Measurements from ENCODE around the gene CUTA.

The CUTA gene

GRCh38 chr6:33410050-33410710, 7.7 kb downstream of the CUTA start:
- Histone ChIP-seq H2BK120ac (ENCODE audit: low read depth, low read length) (peak overlapping the region; percentile 10), H3K27ac (ENCODE audit: low read depth, low read length) (peak overlapping the region; percentile 71), H3K79me1 (ENCODE audit: low read length) (peaks cover 8% of the 10 kb centered on the region), H3K36me3 (ENCODE audit: control insufficient read depth, insufficient read depth, low read length) (peaks cover 17% of the 10 kb centered on the region), H3K18ac (ENCODE audit: low read length) (peak overlapping the region; percentile 93), H3K79me2 (ENCODE audit: control insufficient read depth, insufficient read depth, low read length) (peaks cover 3% of the 10 kb centered on the region), H3K4me3 (ENCODE audit: low read length) (peak overlapping the region; percentile 25), H2BK15ac (replicated peaks; ENCODE audit: low read depth) (no peak overlapping the region), H3K27me3 (ENCODE audit: insufficient read depth, low read length, poor library complexity) (no peaks in the 10 kb centered on the region), H4K5ac (ENCODE audit: low read length) (no peak overlapping the region), H4K8ac (ENCODE audit: low read depth, low read length) (no peak overlapping the region), H2BK5ac (ENCODE audit: low read length) (no peak overlapping the region), H3K9ac (ENCODE audit: low read length) (peak overlapping the region; percentile 80), H2AK5ac (ENCODE audit: low read length) (no peak overlapping the region), H3K56ac (ENCODE audit: low read length) (peak overlapping the region; percentile 95), H3K23ac (ENCODE audit: low read length) (no peak overlapping the region), H3K4me2 (ENCODE audit: low read length) (peak overlapping the region; percentile 64), H3K4ac (ENCODE audit: low read depth, low read length) (peak overlapping the region; percentile 93), H3K4me1 (ENCODE audit: control insufficient read depth, low read depth, low read length) (no peaks in the 10 kb centered on the region)
- peak; percentile 99 for DNase-seq
- WGBS (ENCODE audit: extremely low coverage, insufficient coverage, low lambda C conversion rate) = no CpG with 5 or more reads among the region's 65 CpGs

DNA sequence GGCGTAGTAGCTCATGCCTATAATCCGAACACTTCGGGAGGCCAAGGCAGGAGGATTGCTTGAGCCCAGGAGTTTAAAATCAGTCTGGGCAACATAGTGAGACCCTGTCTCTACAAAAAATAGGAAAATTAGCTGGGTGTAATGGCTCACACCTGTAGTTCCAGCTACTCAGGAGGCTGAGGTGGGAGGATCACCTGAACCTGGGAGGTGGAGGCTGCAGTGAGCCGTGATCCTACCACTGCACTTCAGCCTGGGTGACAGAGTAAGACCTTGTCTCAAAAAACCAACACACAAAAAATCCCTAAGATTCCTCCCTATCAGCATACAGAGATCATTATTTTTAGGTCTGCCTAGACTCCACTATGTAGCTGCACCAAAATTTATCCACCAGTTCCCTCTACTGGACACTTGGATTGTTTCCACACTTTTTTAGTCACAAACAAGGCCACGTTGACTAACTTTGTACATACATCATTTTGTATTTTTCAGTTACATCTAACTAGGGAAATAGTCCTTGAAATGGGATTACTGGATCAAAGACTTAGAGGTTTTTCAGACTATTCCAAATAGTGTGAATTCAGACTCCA, 10.7 kb downstream of the CUTA start:
- no peak for DNase-seq
- WGBS (ENCODE audit: extremely low coverage, insufficient coverage, low lambda C conversion rate) = no CpG with 5 or more reads among the region's 5 CpGs
- H2BK120ac ChIP-seq (ENCODE audit: low read depth, low read length) = no peak overlapping the region

GRCh38 chr6:33406126-33406525, 11.8 kb downstream of the CUTA start:
- no peak overlapping the region for H3K4ac ChIP-seq (ENCODE audit: low read depth, low read length)
- no peak for DNase-seq
- WGBS (ENCODE audit: extremely low coverage, insufficient coverage, low lambda C conversion rate) = no CpG with 5 or more reads among the region's 17 CpGs

More for the DNA sequence above, 10.7 kb downstream of the CUTA start:
- Histone ChIP-seq H4K8ac (ENCODE audit: low read depth, low read length) (no peak overlapping the region), H3K56ac (ENCODE audit: low read length) (no peak overlapping the region), H3K36me3 (ENCODE audit: control insufficient read depth, insufficient read depth, low read length) (peaks cover 26% of the 10 kb centered on the region), H3K79me2 (ENCODE audit: control insufficient read depth, insufficient read depth, low read length) (peaks cover 3% of the 10 kb centered on the region), H3K4me3 (ENCODE audit: low read length) (no peak overlapping the region), H2AK5ac (ENCODE audit: low read length) (no peak overlapping the region), H3K27ac (ENCODE audit: low read depth, low read length) (no peak overlapping the region), H2BK15ac (replicated peaks; ENCODE audit: low read depth) (no peak overlapping the region), H3K4ac (ENCODE audit: low read depth, low read length) (no peak overlapping the region), H3K23ac (ENCODE audit: low read length) (no peak overlapping the region), H3K18ac (ENCODE audit: low read length) (no peak overlapping the region), H3K79me1 (ENCODE audit: low read length) (peaks cover 6% of the 10 kb centered on the region), H4K5ac (ENCODE audit: low read length) (no peak overlapping the region), H3K9ac (ENCODE audit: low read length) (no peak overlapping the region), H3K4me1 (ENCODE audit: control insufficient read depth, low read depth, low read length) (no peaks in the 10 kb centered on the region), H3K4me2 (ENCODE audit: low read length) (no peak overlapping the region), H3K27me3 (ENCODE audit: insufficient read depth, low read length, poor library complexity) (no peaks in the 10 kb centered on the region), H2BK5ac (ENCODE audit: low read length) (no peak overlapping the region)

DNA sequence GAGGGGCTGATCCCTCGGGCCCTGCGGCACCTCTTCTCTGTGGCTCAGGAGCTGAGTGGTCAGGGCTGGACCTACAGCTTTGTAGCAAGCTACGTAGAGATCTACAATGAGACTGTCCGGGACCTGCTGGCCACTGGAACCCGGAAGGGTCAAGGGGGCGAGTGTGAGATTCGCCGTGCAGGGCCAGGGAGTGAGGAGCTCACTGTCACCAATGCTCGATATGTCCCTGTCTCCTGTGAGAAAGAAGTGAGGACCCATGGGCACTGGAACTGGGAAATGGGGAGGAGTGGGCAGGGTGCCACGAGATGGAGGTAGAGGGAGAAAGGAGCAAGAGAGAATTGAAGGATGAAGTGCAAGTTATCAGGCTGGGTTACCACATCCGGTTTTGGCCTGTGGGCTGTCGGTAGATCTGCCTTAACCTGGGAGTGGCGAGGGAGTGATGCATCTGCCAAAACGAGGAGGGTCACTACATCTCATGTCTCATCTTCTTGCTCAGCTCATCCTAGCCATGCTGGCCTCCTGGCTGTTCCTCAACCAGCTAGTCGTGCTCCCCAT, 12.4 kb downstream of the CUTA start:
- Histone ChIP-seq H3K23ac (ENCODE audit: low read length) (no peak overlapping the region), H3K79me2 (ENCODE audit: control insufficient read depth, insufficient read depth, low read length) (no peaks in the 10 kb centered on the region), H2BK15ac (replicated peaks; ENCODE audit: low read depth) (no peak overlapping the region), H3K56ac (ENCODE audit: low read length) (no peak overlapping the region), H2AK5ac (ENCODE audit: low read length) (no peak overlapping the region), H3K4me3 (ENCODE audit: low read length) (no peak overlapping the region), H3K36me3 (ENCODE audit: control insufficient read depth, insufficient read depth, low read length) (peaks cover 26% of the 10 kb centered on the region), H3K27ac (ENCODE audit: low read depth, low read length) (no peak overlapping the region), H3K27me3 (ENCODE audit: insufficient read depth, low read length, poor library complexity) (no peaks in the 10 kb centered on the region), H3K9ac (ENCODE audit: low read length) (no peak overlapping the region), H2BK5ac (ENCODE audit: low read length) (no peak overlapping the region), H2BK120ac (ENCODE audit: low read depth, low read length) (no peak overlapping the region), H3K4me1 (ENCODE audit: control insufficient read depth, low read depth, low read length) (no peaks in the 10 kb centered on the region), H3K4ac (ENCODE audit: low read depth, low read length) (no peak overlapping the region), H3K4me2 (ENCODE audit: low read length) (no peak overlapping the region), H4K8ac (ENCODE audit: low read depth, low read length) (no peak overlapping the region), H4K5ac (ENCODE audit: low read length) (no peak overlapping the region), H3K18ac (ENCODE audit: low read length) (no peak overlapping the region), H3K79me1 (ENCODE audit: low read length) (peaks cover 4% of the 10 kb centered on the region)
- no CpG with 5 or more reads among the region's 15 CpGs for WGBS (ENCODE audit: extremely low coverage, insufficient coverage, low lambda C conversion rate)
- no peak for DNase-seq

More at GRCh38 chr6:33406126-33406525, 11.8 kb downstream of the CUTA start:
- Histone ChIP-seq H3K27me3 (ENCODE audit: insufficient read depth, low read length, poor library complexity) (no peaks in the 10 kb centered on the region), H3K4me3 (ENCODE audit: low read length) (no peak overlapping the region), H3K79me1 (ENCODE audit: low read length) (peaks cover 4% of the 10 kb centered on the region), H3K27ac (ENCODE audit: low read depth, low read length) (no peak overlapping the region), H3K56ac (ENCODE audit: low read length) (no peak overlapping the region), H2BK5ac (ENCODE audit: low read length) (no peak overlapping the region), H3K79me2 (ENCODE audit: control insufficient read depth, insufficient read depth, low read length) (no peaks in the 10 kb centered on the region), H3K4me1 (ENCODE audit: control insufficient read depth, low read depth, low read length) (no peaks in the 10 kb centered on the region), H3K18ac (ENCODE audit: low read length) (no peak overlapping the region), H2BK15ac (replicated peaks; ENCODE audit: low read depth) (no peak overlapping the region), H2BK120ac (ENCODE audit: low read depth, low read length) (no peak overlapping the region), H2AK5ac (ENCODE audit: low read length) (no peak overlapping the region), H3K36me3 (ENCODE audit: control insufficient read depth, insufficient read depth, low read length) (peaks cover 26% of the 10 kb centered on the region), H3K23ac (ENCODE audit: low read length) (no peak overlapping the region), H4K8ac (ENCODE audit: low read depth, low read length) (no peak overlapping the region), H4K5ac (ENCODE audit: low read length) (no peak overlapping the region), H3K9ac (ENCODE audit: low read length) (no peak overlapping the region), H3K4me2 (ENCODE audit: low read length) (no peak overlapping the region)

DNA sequence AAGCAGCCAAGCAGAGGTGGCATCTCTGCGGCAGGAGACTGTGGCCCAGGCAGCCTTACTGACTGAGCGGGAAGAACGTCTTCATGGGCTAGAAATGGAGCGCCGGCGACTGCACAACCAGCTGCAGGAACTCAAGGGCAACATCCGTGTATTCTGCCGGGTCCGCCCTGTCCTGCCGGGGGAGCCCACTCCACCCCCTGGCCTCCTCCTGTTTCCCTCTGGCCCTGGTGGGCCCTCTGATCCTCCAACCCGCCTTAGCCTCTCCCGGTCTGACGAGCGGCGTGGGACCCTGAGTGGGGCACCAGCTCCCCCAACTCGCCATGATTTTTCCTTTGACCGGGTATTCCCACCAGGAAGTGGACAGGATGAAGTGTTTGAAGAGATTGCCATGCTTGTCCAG, 13.0 kb downstream of the CUTA start:
- Histone ChIP-seq H3K4ac (ENCODE audit: low read depth, low read length) (no peak overlapping the region), H2BK120ac (ENCODE audit: low read depth, low read length) (no peak overlapping the region), H4K8ac (ENCODE audit: low read depth, low read length) (no peak overlapping the region), H2BK15ac (replicated peaks; ENCODE audit: low read depth) (no peak overlapping the region), H3K4me1 (ENCODE audit: control insufficient read depth, low read depth, low read length) (no peaks in the 10 kb centered on the region), H3K27ac (ENCODE audit: low read depth, low read length) (no peak overlapping the region), H3K9ac (ENCODE audit: low read length) (no peak overlapping the region), H3K79me2 (ENCODE audit: control insufficient read depth, insufficient read depth, low read length) (no peaks in the 10 kb centered on the region), H3K18ac (ENCODE audit: low read length) (no peak overlapping the region), H3K4me2 (ENCODE audit: low read length) (no peak overlapping the region), H4K5ac (ENCODE audit: low read length) (no peak overlapping the region), H3K79me1 (ENCODE audit: low read length) (peaks cover 4% of the 10 kb centered on the region), H3K27me3 (ENCODE audit: insufficient read depth, low read length, poor library complexity) (no peaks in the 10 kb centered on the region), H3K56ac (ENCODE audit: low read length) (no peak overlapping the region), H3K23ac (ENCODE audit: low read length) (no peak overlapping the region), H2BK5ac (ENCODE audit: low read length) (no peak overlapping the region), H2AK5ac (ENCODE audit: low read length) (no peak overlapping the region), H3K36me3 (ENCODE audit: control insufficient read depth, insufficient read depth, low read length) (peaks cover 26% of the 10 kb centered on the region), H3K4me3 (ENCODE audit: low read length) (no peak overlapping the region)
- no CpG with 5 or more reads among the region's 17 CpGs for WGBS (ENCODE audit: extremely low coverage, insufficient coverage, low lambda C conversion rate)
- DNase-seq = no peak

Data from mesendoderm (in vitro differentiated cells).